ENCODE results near the gene MSMP.

MSMP gene

GRCh38 chr9:35771534-35771933 lies 17.5 kb upstream of the MSMP start:
- DNase-seq, result no peak

DNA sequence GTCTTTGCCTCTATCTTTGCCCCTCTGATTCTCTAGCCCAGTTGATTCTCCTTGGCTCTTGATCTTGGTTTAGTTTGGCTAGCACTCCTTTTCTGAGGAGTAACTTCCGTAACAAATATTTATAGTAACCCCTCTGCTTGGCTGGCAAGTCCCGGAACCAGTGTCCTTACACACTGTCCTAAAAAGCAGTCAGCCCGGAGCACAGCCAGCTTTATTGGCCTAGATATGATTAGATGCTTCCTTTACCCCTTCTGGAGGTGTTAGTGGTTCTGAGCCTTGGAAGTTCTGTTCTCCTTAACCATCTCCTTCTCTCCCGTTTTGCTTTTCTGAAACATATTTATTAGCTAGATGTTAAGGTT lies 17.0 kb upstream of the MSMP start:
- no peak for DNase-seq

GRCh38 chr9:35769763-35770162 lies 15.7 kb upstream of the MSMP start:
- no peak for DNase-seq

DNA sequence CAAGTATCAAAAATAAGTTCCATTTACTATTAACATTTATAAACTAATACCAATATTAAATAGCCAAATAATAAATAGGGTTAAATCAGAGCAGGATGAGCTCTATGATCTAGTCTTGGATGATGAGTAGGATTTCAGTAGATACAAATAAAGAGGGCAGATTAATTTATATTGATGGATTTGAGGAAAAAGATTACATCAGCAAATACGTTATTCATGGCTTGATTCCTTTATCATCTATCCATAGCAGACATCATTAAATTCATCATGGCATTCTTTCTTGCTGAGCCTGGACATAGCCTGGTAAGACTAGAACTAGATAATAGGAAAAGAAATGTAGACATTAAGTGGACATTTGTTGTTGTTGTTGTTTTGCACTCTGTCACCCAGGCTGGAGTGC lies 13.4 kb upstream of the MSMP start:
- DNase-seq, result no peak

DNA sequence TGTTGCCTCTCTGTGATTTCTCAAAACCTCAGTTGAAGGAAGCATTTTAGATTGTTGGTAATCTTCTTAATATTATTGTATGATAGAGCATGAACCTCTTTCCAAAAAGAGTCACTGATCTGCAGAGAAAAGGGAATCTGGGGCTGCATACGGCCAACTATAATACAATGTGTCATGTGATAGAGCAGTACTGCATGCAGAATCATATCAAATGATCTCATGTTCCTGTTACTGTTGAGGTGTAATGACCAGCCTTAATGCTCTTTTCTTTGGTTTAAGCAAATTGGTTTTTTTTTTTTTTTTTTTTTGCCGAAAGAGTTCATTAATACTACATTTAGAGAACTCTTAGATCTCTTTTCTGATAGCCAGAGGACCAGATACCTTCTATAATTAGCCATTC lies 12.9 kb upstream of the MSMP start:
- no peak for DNase-seq

DNA sequence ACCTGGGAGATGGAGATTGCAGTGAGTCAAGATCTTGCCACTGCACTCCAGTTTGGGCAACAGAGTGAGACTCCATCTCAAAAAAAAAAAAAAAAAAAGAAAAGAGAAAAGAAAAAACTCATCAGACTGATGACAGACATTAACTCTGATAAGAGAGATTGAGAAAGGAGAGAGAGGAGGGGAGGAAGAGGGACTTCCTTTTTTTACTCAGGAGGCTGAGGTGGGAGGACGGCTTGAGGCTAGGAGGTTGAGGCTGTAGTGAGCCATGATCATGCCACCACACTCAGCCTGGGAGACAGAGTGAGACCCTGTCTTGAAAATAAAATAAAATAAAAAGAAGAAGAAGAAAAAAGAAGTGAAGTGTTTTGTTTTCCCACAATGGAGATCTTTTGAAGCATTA lies 9.7 kb upstream of the MSMP start:
- DNase-seq, result no peak

DNA sequence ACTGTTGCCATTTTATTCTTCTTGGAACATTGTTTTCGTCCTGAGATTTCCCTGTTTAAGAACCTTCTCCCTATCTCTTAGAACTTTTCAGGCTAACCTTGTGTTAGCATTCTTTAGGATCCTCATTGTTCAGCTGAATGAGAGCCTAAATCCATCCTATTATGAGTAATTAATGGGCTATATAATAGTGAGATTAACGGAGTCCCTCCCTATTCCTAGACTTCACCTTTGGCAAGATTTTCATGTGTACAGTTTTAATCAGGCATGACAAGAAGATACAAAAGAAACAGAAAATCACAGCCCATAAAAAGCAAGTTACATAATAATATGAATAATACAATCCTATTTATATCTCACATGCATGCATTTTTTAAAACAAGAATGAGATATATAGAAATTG lies 9.1 kb upstream of the MSMP start:
- no peak for DNase-seq

DNA sequence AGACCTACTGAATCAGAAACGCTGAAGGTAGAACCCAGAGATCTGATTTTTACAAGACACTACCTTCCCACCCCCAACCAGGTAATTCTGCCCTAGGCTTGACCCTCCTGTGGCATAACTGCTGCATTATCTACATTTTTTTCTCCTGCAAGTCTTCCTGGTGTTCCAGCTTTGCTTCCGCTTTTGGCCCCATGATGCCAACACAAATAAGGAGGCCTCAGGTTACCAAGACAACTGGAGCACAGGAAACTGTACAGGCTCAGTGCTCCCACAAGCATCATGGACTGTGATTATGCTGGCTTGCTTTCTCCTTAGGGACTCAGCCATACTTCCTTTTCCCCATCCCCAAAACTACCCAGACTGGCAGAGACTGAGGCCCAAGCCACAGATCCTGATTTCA lies 6.6 kb upstream of the MSMP start:
- no peak for DNase-seq

- DNase-seq, result no peak
Observed at GRCh38 chr9:35759795-35760194, 5.7 kb upstream of the MSMP start.

- DNase-seq, result no peak
Observed at GRCh38 chr9:35758475-35759050, 4.5 kb upstream of the MSMP start.

GRCh38 chr9:35757892-35758275 lies 3.8 kb upstream of the MSMP start:
- no peak for DNase-seq

- DNase-seq, result peak in 28 of 56 donors; percentile 10 to 70 (median 51)
Observed at GRCh38 chr9:35757226-35757891, 3.3 kb upstream of the MSMP start.

DNA sequence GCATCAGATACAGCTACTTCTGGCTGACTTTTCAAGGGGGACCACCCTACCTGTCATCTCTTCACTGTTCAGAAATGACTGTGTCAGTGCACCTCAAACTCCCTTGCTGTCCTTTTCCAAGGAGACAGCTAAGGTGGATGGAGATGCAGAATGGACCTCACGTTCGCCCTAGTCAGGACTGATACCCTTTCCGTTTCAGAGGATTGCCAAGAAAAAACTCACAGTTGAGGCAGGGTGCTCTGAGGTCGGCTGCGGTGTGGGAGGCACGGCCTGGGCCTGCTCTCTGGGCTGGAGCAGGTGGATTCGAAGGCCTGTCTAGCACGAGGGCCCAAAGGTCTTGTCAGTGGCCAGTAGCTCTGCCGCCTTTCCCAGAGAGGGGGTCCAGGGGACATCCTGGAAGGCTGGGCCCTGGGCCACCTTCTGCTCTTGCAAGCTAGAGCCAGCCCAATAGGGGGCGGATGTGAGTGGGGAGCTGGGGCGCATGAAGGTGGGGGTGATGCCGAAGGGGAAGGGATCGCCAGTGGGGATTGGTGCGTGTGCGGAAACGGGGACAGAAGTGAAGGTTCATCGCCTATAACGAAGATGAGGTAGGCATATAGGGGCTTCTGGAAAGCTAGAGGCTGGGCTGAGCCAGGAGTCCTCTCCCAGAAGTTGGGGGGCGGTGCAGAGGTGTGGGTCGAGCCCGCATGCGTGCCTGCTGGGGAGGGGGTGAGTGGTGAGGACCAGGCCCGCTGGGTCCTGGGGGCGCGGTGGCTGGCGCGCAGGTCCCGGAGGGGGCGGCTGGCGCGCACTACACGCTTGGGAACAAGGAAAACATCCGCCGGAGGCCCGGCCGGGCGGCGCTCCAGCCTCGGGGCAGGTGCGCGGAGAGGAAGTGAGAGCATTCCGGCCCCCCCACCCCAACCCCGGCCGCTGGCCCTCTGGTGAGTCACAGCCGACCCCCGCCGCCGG lies 2.5 kb upstream of the MSMP start:
- peak in 46 of 56 donors; percentile 29 to 83 (median 58) for DNase-seq

GRCh38 chr9:35755071-35755470 lies 995 bp upstream of the MSMP start:
- DNase-seq, result no peak

DNA sequence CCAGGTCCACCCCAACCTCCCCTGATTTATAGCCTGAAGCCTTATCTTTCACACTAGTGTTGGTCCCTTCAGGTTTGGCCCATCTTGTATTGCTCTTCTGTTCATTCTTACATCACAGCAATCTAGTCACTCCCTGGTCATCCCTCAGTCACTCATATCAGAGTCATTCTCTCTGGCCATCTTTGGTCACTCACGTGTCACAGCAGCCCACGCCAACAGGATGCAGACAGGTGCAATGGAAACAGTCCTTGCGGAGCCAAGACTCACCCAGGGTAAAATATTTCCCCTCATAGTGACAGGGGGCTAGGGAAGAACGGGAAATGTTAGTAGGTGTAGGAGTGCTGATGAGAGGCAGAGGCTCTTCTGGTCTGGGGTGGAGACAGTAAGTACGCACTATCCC lies 610 bp downstream of the MSMP start:
- DNase-seq, result no peak

DNA sequence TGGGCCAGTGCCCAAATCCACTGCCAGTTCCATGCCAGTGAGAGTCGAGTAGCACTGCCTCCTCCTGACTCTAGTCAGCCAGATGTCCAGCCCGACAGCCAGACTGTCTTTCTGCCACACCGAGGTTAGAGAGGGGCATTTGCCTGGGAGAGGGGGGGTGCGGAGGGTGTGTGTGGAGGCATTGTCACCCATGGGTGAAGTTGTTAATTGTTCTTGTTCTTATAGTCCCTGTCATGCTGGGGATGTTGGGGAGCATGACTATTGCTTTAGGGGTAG lies 3.9 kb downstream of the MSMP start:
- peak in 1 of 56 donors; percentile 16 for DNase-seq

DNA sequence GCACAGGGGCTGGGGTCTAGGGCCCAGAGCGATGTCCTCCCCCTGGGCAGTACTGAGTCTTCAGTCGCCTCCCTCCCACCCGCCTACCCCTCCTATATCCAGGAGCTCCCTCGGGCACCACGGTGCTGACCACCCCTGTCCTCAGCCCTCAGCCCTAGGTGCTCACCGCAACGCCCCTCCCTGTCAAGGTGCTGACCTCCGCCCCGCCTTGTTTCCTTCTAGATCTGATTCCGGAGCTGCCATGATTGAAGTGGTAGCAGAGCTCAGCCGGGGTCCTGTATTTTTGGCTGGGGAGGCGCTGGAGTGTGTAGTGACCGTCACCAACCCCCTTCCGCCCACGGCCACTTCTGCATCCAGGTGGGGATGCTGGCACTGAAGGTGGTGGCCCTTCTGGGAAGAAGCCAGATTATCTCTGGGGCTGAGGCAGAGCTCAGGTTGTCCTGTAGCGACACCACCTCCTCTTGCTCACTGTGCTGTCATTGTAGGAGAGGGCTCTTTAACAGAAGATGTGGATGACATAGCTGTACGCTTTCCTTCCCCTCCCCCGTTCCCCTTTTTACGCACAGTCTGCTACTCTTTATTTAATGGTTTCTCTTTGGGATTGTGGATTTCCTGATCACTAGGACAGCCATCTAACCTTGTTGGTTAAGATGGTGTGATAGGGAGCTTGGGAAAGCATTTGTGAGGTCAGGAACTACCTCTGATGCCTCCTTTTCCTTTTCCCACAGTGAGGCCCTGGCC lies 4.4 kb downstream of the MSMP start:
- peak in 30 of 56 donors; percentile 19 to 73 (median 50) for DNase-seq

- peak in 51 of 56 donors; percentile 29 to 86 (median 67) for DNase-seq
Observed at GRCh38 chr9:35748858-35749514, 5.1 kb downstream of the MSMP start, which contains the start of the genes GBA2 and RGP1. Gene GBA2 (minus strand): TSS chr9:35749228. CDS start chr9:35748704, 524 bp downstream. Gene RGP1 (plus strand): TSS chr9:35749287. CDS start chr9:35749756, 469 bp downstream.

DNA sequence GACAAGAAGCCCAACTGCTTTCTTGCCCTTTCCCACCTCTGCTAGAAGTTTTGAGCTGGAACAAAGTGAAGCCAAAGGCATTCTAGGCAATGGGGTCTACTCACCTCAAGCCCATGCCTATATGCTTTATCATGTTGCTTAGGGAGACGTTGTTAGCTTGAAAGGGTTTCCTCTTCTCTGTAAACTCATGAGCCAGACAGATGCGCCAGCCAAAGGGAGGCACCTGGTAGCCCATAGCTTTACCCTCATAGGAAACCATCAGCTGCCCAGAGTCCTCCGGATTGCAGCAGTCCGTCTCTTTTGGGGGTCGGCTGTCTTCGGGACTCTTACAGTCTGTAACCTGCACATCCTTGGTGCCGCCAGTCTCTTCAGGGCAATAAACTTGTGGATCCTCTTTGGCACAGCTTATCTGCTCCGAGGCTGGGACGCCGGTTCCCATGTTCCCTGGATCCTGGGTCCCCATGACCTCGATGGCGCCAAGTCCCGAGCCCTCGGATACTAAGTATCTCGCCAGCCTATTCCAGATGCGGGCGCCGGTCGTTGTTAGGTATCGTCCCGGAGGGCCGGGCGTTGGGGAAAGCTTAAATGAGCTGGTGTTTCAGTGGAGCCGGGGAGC lies 5.7 kb downstream of the MSMP start:
- peak in 2 of 56 donors; percentile 40 to 43 for DNase-seq

GRCh38 chr9:35746583-35746982 lies 7.5 kb downstream of the MSMP start:
- DNase-seq, result no peak

GRCh38 chr9:35745569-35745968 lies 8.5 kb downstream of the MSMP start:
- DNase-seq, result no peak
